Neural progenitor cell (in vitro differentiated cells): ENCODE data around the gene SLC35B4. TPM values are rescaled to one million over a fixed set of nuclear protein-coding genes. Genes with fewer than 3 reads are reported as not detected.

Experiments
- DNase-seq: peaks from one replicate; pipeline ENCODE4 v3.0.0-alpha.2; 2016; ENCODE audit warnings: low spot score
- H2AFZ ChIP-seq: fragments of 200-600 bp; sonication (generic); replicated peaks from 2 replicates; pipeline ENCODE4 v1.6.1; 2016; ENCODE audit warnings: antibody characterized with exemption
- H3F3A ChIP-seq: fragments of 200-600 bp; sonication (generic); 2 replicates; pipeline ENCODE4 v1.6.1; 2016; ENCODE audit warnings: antibody characterized with exemption, low read depth
- H3K27ac ChIP-seq: fragments of 200-600 bp; sonication (generic); 2 replicates; pipeline ENCODE4 v1.5.1; 2016; ENCODE audit warnings: mild to moderate bottlenecking
- H3K27me3 ChIP-seq: fragments of 200-600 bp; sonication (generic); 2 replicates; pipeline ENCODE4 v1.6.1; 2016; ENCODE audit warnings: mild to moderate bottlenecking, moderate library complexity
- H3K36me3 ChIP-seq: fragments of 200-600 bp; sonication (generic); 2 replicates; pipeline ENCODE4 v1.5.1; 2016
- H3K4me1 ChIP-seq: fragments of 200-600 bp; sonication (generic); 2 replicates; pipeline ENCODE4 v1.6.1; 2016; ENCODE audit warnings: mixed run types
- H3K4me2 ChIP-seq: fragments of 200-600 bp; sonication (generic); 2 replicates; pipeline ENCODE4 v1.6.1; 2016
- H3K4me3 ChIP-seq: fragments of 200-600 bp; sonication (generic); 2 replicates; pipeline ENCODE4 v1.5.1; 2016
- H3K79me2 ChIP-seq: fragments of 200-600 bp; sonication (generic); 2 replicates; pipeline ENCODE4 v1.6.1; 2016; ENCODE audit warnings: low read depth
- H3K9ac ChIP-seq: fragments of 200-600 bp; sonication (generic); 2 replicates; pipeline ENCODE4 v1.6.1; 2016
- H3K9me3 ChIP-seq: fragments of 200-600 bp; sonication (generic); 2 replicates; pipeline ENCODE4 v1.5.1; 2016; ENCODE audit warnings: low read depth
- H4K20me1 ChIP-seq: fragments of 200-600 bp; sonication (generic); 2 replicates; pipeline ENCODE4 v1.6.1; 2016; ENCODE audit warnings: low read depth
- H3K27ac Mint-ChIP-seq: 3 replicates; pipeline ENCODE4 v1.8.0; 2021; ENCODE audit warnings: mixed read lengths
- H3K27me3 Mint-ChIP-seq: 2 replicates; pipeline ENCODE4 v1.8.0; 2022; ENCODE audit warnings: low read depth, mild to moderate bottlenecking, inconsistent platforms, moderate library complexity, mixed read lengths; ENCODE audit not compliant: insufficient read depth
- H3K36me3 Mint-ChIP-seq: 3 replicates; pipeline ENCODE4 v1.8.0; 2021; ENCODE audit warnings: mixed read lengths
- H3K4me1 Mint-ChIP-seq: 3 replicates; pipeline ENCODE4 v1.8.0; 2021; ENCODE audit warnings: mixed read lengths
- H3K4me3 Mint-ChIP-seq: 3 replicates; pipeline ENCODE4 v1.8.0; 2021; ENCODE audit warnings: mild to moderate bottlenecking, moderate library complexity, mixed read lengths
- H3K9me3 Mint-ChIP-seq: 3 replicates; pipeline ENCODE4 v1.8.0; 2020; ENCODE audit warnings: mixed read lengths
- EZH2 ChIP-seq: fragments of 200-600 bp; sonication (generic); IDR thresholded peaks from 2 replicates; pipeline ENCODE4 v1.6.1; 2017; ENCODE audit warnings: antibody characterized with exemption, mild to moderate bottlenecking, moderate library complexity
- EZH2phosphoT487 ChIP-seq: fragments of 200-600 bp; sonication (generic); IDR thresholded peaks from 2 replicates; pipeline ENCODE4 v1.6.1; 2017; ENCODE audit warnings: antibody characterized with exemption
- total RNA-seq: library from RNA; depleted of rRNA; stranded (reverse); fragments of >200 nt; gene quantifications from 2 replicates; pipeline ENCODE4 v1.2.3, GENCODE V29; 2015; ENCODE audit warnings: low replicate concordance
- TF ChIP-seq, protein P1 (sequence below): fragments of 200-600 bp; sonication (generic); IDR thresholded peaks from 2 replicates; pipeline ENCODE4 v1.5.1; 2017; ENCODE audit warnings: antibody characterized with exemption, mild to moderate bottlenecking

The SLC35B4 gene
- total RNA-seq, 1 donor from 2014 or later, result 32.0 TPM

DNA sequence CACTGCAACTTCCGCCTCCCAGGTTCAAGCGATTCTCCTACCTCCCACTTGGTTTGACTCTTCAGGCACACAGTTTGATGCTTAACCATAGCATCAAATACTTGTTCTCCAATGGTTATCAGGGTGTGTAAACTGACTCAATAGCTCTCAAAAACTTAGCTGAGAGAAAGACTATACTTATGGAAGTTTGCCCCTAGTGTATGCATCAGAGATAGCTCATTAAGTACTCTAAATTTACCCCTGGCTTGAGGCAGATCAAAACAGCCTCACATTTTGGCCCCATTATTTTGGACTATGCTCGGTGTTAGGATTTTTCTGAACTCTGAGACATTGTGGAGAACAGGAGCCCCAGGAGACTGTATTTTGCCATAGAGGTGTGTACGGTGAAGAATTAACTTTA lies 40.8 kb upstream of the SLC35B4 start:
- peaks cover 4% of the 10 kb centered on the region for H3K27me3 Mint-ChIP-seq

DNA sequence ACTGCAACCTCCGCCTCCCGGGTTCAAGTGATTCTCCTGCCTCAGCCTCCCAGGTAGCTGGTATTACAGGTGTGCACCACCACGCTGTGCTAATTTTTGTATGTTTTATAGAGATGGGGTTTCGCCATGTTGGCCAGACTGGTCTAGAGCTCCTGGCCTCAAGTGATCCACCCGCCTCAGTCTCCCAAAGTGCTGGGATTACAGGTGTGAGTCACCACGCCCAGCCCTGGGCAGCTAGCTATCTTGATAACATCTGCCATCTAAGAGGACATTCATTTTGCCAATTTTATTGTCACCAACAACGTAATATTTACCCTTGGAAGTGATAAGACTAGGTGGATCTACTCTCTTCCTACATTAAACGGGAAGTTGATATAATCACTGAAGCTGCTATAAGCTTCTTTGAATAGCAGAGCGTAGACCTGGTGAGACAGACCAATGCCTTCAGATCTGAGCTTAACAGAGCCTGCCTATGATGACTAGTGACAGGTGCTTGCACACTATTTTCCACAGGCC lies 39.7 kb upstream of the SLC35B4 start:
- Histone ChIP-seq H3K9me3 (no peaks in the 10 kb centered on the region), H3K27ac (no peak overlapping the region), H3F3A (no peaks in the 10 kb centered on the region), H3K27me3 (no peaks in the 10 kb centered on the region), H3K4me2 (no peak overlapping the region), H3K79me2 (no peaks in the 10 kb centered on the region), H3K36me3 (no peaks in the 10 kb centered on the region), H3K4me3 (no peak overlapping the region), H4K20me1 (no peaks in the 10 kb centered on the region), H3K4me1 (no peaks in the 10 kb centered on the region), H2AFZ (no peak overlapping the region), H3K9ac (no peak overlapping the region)
- no peak for DNase-seq
- Mint-ChIP-seq H3K4me3 (no peak overlapping the region), H3K27me3 (peaks cover 4% of the 10 kb centered on the region), H3K36me3 (no peaks in the 10 kb centered on the region), H3K4me1 (no peaks in the 10 kb centered on the region), H3K9me3 (no peaks in the 10 kb centered on the region), H3K27ac (no peak overlapping the region)
- TF ChIP-seq EZH2phosphoT487, result no peak
- TF ChIP-seq EZH2, result no peak
- TF ChIP-seq, protein P1, sequence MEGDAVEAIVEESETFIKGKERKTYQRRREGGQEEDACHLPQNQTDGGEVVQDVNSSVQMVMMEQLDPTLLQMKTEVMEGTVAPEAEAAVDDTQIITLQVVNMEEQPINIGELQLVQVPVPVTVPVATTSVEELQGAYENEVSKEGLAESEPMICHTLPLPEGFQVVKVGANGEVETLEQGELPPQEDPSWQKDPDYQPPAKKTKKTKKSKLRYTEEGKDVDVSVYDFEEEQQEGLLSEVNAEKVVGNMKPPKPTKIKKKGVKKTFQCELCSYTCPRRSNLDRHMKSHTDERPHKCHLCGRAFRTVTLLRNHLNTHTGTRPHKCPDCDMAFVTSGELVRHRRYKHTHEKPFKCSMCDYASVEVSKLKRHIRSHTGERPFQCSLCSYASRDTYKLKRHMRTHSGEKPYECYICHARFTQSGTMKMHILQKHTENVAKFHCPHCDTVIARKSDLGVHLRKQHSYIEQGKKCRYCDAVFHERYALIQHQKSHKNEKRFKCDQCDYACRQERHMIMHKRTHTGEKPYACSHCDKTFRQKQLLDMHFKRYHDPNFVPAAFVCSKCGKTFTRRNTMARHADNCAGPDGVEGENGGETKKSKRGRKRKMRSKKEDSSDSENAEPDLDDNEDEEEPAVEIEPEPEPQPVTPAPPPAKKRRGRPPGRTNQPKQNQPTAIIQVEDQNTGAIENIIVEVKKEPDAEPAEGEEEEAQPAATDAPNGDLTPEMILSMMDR, result no peak

More for the DNA sequence above, 40.8 kb upstream of the SLC35B4 start:
- H3K36me3 Mint-ChIP-seq, result no peaks in the 10 kb centered on the region
- Histone ChIP-seq H3F3A (no peaks in the 10 kb centered on the region), H3K27me3 (no peaks in the 10 kb centered on the region), H4K20me1 (no peaks in the 10 kb centered on the region), H3K4me2 (no peak overlapping the region), H3K9ac (no peak overlapping the region), H3K36me3 (no peaks in the 10 kb centered on the region), H3K4me1 (no peaks in the 10 kb centered on the region), H3K79me2 (no peaks in the 10 kb centered on the region), H3K9me3 (no peaks in the 10 kb centered on the region), H3K27ac (no peak overlapping the region), H2AFZ (no peak overlapping the region), H3K4me3 (no peak overlapping the region)
- H3K4me3 Mint-ChIP-seq, result no peak overlapping the region
- DNase-seq, result no peak
- no peak overlapping the region for H3K27ac Mint-ChIP-seq
- H3K4me1 Mint-ChIP-seq, result no peaks in the 10 kb centered on the region
- no peaks in the 10 kb centered on the region for H3K9me3 Mint-ChIP-seq
- TF ChIP-seq EZH2phosphoT487, result no peak
- no peak for TF ChIP-seq EZH2
- TF ChIP-seq, protein P1, result no peak

DNA sequence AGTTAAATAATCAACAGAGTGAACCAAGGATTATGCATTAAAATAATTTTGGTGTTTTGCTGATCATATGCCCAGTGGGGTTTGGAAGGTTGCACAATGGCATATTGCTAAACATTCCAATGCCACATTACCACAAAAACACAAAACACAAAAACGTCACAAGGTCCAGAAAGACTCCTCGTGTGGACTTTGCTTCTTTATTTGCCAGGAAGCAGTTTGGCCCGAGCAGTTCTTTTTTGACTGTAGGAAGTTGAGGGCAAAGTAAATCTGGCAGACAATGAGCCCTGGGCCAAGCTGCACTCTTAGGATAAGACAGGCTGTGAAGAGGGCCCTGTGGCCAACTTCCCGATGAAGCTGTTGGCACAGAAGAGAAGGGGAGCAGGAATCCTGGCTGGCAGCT lies 39.2 kb upstream of the SLC35B4 start:
- H3K36me3 Mint-ChIP-seq, result no peaks in the 10 kb centered on the region
- H3K4me1 Mint-ChIP-seq, result no peaks in the 10 kb centered on the region
- H3K27ac ChIP-seq, result no peak overlapping the region
- H3K9ac ChIP-seq, result no peak overlapping the region
- no peak overlapping the region for H3K27ac Mint-ChIP-seq
- H2AFZ ChIP-seq, result no peak overlapping the region
- H4K20me1 ChIP-seq, result no peaks in the 10 kb centered on the region
- H3K4me2 ChIP-seq, result no peak overlapping the region
- no peaks in the 10 kb centered on the region for H3K36me3 ChIP-seq
- H3K9me3 ChIP-seq, result no peaks in the 10 kb centered on the region
- no peak for DNase-seq
- no peaks in the 10 kb centered on the region for H3K4me1 ChIP-seq
- H3K4me3 ChIP-seq, result no peak overlapping the region
- H3K27me3 Mint-ChIP-seq, result peaks cover 4% of the 10 kb centered on the region
- TF ChIP-seq EZH2phosphoT487 (no peak), EZH2 (no peak)
- TF ChIP-seq, protein P1, result no peak
- H3K4me3 Mint-ChIP-seq, result no peak overlapping the region
- no peaks in the 10 kb centered on the region for H3K9me3 Mint-ChIP-seq
- no peaks in the 10 kb centered on the region for H3F3A ChIP-seq
- H3K79me2 ChIP-seq, result no peaks in the 10 kb centered on the region
- H3K27me3 ChIP-seq, result no peaks in the 10 kb centered on the region
